Activated T-helper 9 cell treated with anti-CD3 and anti-CD28 coated beads, Interleukin-2, amount 50 U/mL, for 16 hours (primary cell): ENCODE data around the gene DCST2.

Experiments used
- DNase-seq: peaks from one replicate; pipeline ENCODE4 v3.0.0-alpha.2; 2020; ENCODE audit warnings: low read depth

DCST2 gene

GRCh38 chr1:155033524-155033923, at the start of gene DCST2, which contains the start of gene DCST1:
Gene DCST2 (minus strand): TSS chr1:155033781. CDS start chr1:155033701, 80 bp downstream.
Gene DCST1 (plus strand): TSS chr1:155033824. CDS start chr1:155034037, 213 bp downstream.
- DNase-seq, result no peak

DNA sequence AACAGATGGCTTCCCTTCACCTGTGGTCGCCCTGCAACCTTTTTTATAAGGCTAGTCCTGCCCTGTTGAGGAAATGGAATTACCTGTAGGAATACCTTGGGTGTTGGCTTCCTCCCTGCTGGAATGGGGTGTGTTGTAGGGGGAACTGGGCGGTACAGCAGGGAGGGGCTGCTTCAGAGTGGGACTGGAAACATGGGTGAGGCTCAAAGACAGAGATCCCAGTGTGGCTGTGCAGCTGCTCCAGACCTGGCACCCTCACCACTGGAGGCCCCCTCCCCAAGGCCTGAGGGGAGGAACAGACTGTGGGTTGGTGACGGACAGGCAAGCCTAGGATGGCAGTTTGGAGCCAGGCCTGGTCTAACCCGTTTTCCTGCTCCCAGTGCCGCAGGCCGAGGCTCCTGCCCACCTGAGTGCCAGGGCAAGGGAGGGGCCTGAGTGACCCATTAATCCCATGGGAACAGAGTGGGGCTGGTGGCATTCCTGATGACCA, 49.5 kb upstream of the DCST2 start:
- no peak for DNase-seq

DNA sequence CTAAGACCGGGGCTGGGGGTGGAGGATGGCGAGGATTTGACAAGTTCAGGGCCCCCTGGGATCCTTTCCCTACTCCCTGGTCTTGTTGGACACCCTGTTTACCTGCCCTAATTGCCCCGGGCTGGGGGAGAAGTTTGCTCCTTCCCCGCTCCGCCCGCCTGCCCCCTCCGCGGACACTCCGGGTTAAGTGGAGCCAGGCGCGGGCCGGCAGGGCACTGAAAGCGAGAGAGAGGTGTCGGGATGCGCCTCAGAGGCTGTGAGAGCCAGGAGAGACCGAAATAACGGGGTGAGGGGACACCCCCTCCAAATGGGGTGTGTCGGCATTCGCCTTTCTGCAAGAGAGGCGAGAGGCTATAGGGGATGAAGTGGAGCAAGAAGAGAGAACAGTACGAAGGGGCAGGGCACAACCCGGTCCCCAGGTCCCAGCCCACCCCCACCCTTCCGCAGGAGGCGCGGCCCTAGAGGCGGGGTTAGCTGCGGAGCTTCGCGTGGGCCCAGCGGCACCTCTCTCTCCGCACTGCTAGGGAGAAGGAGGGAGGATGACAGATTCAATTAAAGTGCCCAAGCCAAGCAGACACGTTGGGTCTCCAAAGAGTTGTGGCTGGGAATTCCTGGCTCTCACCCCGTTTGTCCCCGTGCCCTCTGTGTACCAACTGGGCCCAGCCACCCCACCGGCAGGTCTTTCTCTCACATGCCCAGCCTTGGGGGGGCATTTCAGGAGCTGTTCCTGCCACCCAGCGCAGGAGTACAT, 48.9 kb upstream of the DCST2 start:
- no peak for DNase-seq

GRCh38 chr1:155081472-155082300, 48.1 kb upstream of the DCST2 start:
- no peak for DNase-seq

DNA sequence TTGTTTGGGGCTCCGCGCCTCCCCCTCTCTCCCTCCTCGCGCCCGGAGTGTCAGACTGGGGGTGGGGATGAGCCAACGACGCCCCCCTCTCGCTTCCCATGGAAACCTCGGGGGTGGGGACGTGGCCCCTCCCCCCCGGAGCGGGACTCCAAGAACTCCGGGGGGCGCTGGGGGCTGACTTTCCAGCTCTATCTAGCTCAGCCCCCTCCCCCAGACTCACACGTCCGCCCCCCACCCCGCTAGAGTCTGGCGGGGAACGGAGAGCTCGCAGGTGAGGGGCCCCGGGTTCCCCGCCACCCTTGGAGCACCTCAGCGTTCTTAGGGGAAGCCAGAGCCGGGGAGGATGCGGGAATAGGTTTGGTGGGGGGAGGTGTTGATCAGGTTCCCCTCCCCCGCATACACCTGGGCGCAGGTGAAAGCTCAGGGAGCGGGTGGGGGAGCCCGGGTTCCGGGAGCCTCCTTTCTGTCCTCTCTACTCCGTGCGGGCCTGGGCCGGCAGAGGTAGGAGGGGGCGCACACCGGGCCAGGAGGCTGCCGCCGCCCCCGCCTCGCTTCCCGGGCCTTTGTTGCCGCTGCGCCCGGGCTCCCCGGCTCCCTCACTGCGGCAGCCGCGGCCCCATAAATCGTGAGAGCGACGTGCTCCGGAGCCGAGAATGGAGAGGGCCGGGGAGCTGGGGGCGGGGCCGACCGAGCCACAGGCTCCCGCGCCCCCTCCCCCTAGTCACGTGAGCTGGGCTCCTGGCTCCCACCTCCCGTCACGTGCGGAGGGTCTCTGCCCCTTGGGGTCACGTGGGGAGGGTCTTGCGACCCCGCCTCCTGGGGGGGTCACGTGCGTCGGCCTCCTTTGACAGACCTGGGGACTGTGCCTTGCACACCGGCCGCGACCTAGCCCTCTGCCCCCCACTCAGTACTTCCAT, 47.0 kb upstream of the DCST2 start:
- DNase-seq, result no peak

DNA sequence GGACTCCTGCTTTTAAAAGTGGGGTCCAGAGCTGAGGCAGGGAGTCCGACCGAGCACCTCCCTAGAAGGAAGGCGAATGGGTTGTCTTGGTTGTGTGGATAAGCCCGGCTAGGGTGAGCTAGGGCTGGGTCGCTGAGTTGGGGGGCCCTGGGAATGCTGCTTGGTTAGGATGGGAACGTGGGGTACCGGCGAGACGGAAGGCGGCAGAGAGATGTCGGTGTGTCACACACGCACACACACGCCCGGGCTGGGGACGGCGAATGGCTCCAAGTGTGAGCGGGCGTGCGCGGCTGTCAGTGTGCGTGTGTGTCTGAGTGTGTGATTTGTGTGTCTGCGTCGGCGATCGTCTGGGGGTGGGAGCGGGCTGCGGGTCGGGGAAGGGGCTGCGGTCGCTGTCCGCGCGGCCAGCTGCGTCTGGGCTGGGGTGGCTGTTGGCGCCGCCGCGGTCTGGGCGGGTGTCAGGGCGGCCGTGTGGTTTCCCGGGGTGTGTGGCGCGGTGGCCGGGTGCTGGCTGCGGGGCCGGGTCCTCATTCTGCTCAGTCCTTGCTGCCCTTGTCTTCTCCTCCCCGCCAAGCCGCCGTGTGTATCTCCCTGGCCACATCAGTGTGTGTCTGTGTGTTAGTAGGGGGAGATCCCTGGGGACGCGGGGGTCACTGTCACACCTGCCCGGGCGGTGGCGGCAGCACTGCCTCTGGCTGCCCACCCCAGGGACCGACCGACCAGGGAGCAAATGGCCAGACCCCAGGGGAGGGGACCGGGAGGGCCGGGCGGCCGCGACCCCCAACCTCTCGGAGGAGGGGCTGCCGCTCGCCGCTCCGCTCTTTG, 46.1 kb upstream of the DCST2 start:
- no peak for DNase-seq

GRCh38 chr1:155079210-155079486, 45.6 kb upstream of the DCST2 start:
- DNase-seq, result no peak

- peak; percentile 58 for DNase-seq
Observed at GRCh38 chr1:155078469-155079209, 45.1 kb upstream of the DCST2 start, which contains the start of gene EFNA3. Gene EFNA3 (plus strand): TSS chr1:155078837. CDS start chr1:155078942, 105 bp downstream.

- no peak for DNase-seq
Observed at GRCh38 chr1:155077758-155078445, 44.3 kb upstream of the DCST2 start.

GRCh38 chr1:155077346-155077745, 43.8 kb upstream of the DCST2 start:
- no peak for DNase-seq

DNA sequence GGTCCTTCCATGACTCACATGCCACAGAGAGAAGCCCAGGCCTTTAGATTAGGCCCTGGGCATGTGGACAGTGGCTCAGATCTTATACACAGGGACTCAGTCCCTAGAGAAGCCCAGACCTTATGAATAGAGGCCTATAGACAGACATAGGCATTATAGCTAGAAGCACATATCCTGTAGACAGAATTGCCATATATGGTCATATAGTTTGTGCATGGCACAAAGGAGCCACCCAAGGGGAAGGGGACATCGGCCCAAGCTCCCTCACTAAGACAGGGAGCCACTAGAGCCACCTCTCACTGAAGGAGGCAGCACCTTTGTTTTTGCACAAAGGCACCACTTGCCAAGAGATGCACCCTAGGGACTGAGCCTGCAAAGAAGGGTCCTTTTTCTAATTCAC, 42.8 kb upstream of the DCST2 start:
- DNase-seq, result no peak

DNA sequence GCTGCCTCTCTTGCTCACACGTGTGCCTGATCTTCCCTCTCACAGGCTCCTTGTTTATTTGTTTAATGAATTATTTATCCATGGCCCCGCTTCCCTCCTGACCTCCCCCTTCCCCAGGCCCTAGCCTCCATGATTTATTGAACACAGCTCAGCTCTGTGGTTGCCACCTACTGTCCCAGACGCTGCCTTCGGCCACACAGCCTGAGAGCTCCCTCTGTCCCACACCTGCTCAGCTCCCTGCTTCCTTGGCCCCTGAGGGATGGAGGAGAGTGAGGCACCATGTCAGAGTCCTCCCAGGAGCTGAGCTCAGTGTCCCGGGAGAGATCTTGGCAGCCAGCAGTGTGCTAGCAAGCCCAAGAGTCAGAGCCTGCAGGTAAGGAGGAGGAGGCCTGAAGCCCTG, 42.0 kb upstream of the DCST2 start:
- DNase-seq, result no peak

DNA sequence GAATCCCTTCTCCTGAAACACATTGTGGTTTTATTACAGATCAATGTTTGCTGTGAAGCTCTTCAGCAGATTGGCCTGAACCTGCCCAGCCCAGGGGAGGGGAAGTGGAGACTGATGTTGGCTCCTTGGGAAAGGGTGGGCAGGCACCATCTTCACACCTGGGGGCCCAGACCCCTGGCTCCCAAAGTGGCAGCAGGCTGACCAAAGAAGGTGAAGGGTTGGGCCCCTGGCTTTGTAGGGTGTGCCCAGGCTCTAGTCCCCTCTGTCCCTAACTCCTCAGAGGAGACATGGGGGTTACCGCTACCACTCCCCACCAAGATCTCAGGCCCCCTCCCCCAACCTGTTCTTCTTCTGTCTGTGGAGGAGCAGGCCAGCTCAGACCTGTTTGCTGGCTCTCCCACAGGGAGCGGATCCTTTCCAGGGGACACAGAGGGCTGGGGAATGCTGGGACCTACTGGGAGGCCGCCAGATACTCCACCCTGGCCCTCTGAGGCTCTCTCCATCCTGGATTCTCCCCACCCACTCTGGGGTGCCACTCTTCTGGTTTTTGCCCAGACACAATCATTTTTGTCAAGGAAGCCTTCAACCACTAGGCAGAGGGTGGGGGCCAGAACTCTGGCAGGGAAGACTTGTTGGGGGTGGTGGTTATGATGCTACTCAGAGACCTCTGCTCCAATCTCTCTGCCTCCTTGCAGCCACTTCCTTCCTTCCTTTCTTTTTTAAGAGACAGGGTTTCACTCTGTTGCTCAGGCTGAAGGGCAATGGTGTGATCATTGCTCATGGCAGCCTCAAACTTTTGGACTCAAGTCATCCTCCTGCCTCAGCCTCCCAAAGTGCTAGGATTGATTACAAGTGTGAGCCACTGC, 40.0 kb upstream of the DCST2 start:
- no peak for DNase-seq

DNA sequence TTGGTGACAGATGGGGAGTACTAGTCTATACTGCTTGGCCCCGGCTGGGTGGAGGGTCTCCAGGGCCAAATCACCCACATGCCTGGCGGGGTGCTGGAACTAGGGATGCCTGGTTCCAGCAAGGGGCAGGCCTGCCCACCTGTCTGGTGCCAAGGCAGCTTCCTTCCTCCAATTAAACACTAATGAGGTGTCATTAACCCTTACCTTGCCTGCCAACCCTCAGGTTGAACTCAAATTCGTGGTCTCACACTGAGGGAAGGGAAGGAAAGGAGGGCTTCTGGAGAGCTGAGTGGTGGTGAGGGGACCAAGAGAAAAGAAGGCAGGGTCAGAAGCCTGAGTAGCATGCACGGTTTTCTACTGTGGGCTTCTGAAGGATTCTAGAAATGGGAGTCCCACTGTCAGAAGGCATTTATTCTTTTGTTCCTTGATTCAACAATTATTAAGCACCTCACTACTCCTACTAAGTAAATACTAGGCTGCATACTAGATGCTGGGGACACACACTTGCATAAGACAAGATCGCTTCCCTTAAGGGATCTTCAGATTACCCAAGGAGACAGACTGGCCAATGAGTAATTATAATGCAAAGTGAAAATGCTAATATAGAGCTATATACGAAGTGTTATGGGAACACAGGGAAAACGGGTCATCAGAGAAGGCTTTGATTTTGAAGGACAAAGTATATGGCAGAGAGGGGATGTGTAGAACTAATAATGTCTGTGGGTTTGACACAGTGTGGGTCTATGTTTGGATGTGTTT, 39.1 kb upstream of the DCST2 start:
- no peak for DNase-seq

DNA sequence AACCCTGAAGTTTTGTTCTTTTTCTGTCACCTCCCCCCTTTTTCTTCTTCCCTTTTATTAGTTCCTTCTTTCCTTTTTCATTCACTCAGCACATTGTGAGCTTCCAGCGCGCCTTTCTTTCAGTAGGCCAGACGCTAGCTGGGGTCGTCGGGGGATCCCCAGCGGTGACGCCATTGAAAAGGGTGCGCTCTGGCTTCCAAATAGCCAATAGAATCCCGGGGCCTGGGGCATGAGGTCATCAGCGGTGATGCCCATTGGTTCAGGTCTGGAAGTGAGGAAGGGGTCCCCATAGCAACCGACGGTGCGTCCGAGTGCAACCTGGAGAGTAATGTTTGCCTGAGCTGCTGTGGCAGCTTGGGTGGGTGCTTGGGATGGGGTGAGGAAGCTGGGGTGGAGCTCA, 38.1 kb upstream of the DCST2 start:
- DNase-seq, result no peak

GRCh38 chr1:155070721-155071569, 37.4 kb upstream of the DCST2 start:
- peak; percentile 61 for DNase-seq

GRCh38 chr1:155070158-155070621, 36.6 kb upstream of the DCST2 start:
- no peak for DNase-seq
